Adrenal gland (tissue), 5 donors: ENCODE measurements around the gene ASB11.

Experiments
- POLR2A ChIP-seq, 2 donors: fragments of 450-650 bp; IDR thresholded peaks; one replicate each; pipeline ENCODE4 v1.6.1; 2017; ENCODE audit warnings: antibody characterized with exemption in 2 of 2, mild to moderate bottlenecking in 2 of 2, moderate library complexity in 1 of 2
- TF ChIP-seq, protein P1 (sequence below), 6 experiments: fragments of 450-650 bp in 4 of 6; fragments of 200-600 bp in 2 of 6; sonication (generic) in 1 of 6; IDR thresholded peaks; 1 replicate in 5 of 6; 2 replicates in 1 of 6; pipeline versions ENCODE4 v1.5.1 to v1.8.0; 2016 to 2021; ENCODE audit warnings: antibody characterized with exemption in 6 of 6, mild to moderate bottlenecking in 2 of 6, moderate library complexity in 1 of 6
- donor health status: DM: no; HTN: no; CAD: no.

DNA sequence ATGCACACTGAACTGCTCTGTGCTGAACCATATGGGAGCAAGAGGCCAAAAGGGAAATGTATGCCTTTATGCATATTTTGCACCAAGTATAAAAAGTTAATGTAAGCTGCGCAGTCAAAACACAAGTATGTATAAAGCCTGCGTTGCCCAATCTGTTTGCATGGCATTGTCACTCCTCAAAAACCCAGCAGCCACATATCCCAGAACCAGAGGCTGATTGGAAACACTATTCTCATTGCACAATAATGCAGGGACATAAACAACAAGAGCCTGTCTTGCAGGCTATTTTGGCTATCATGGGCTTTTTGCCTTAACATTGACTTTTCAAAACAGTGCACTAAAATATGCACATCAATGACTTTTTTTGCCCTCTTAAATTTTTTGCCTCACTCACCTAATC is 40.5 kb downstream of the ASB11 start:
- no peak for TF ChIP-seq POLR2A (IDR thresholded peaks at IDR 0.05)
- TF ChIP-seq, protein P1, sequence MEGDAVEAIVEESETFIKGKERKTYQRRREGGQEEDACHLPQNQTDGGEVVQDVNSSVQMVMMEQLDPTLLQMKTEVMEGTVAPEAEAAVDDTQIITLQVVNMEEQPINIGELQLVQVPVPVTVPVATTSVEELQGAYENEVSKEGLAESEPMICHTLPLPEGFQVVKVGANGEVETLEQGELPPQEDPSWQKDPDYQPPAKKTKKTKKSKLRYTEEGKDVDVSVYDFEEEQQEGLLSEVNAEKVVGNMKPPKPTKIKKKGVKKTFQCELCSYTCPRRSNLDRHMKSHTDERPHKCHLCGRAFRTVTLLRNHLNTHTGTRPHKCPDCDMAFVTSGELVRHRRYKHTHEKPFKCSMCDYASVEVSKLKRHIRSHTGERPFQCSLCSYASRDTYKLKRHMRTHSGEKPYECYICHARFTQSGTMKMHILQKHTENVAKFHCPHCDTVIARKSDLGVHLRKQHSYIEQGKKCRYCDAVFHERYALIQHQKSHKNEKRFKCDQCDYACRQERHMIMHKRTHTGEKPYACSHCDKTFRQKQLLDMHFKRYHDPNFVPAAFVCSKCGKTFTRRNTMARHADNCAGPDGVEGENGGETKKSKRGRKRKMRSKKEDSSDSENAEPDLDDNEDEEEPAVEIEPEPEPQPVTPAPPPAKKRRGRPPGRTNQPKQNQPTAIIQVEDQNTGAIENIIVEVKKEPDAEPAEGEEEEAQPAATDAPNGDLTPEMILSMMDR (IDR thresholded peaks at IDR 0.05): no peak
